ENCODE measurements around the gene AKAP8.

AKAP8 gene

DNA sequence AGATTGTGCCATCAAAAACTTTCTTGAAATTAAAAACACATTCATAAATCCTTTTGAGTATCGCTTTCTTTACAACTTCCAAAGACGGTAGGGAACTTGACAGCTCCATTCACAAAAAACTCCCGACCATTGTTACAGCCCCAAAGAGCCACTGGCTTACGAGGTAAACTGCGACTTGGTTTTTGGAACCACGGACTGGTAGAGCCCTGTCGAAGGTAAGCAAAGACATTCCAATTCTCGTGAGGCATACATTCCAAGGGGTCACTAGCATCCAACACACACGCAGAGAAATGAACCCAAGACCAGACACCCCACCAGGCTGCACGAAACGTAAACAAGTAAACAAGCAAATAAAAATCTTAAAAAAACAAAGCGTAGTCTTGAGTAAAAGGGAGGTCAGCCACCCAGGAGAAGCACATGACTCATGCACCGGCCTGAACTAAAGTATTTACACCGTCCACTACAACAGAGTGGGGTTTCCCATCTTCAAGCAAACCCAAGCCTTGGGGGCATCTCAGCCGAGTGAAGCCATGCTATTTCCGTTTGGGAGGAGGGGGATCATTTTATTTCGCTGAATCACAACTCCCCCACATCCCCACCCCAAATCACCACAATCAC is 48.7 kb downstream of the AKAP8 start:
- DNase-seq: no peak

DNA sequence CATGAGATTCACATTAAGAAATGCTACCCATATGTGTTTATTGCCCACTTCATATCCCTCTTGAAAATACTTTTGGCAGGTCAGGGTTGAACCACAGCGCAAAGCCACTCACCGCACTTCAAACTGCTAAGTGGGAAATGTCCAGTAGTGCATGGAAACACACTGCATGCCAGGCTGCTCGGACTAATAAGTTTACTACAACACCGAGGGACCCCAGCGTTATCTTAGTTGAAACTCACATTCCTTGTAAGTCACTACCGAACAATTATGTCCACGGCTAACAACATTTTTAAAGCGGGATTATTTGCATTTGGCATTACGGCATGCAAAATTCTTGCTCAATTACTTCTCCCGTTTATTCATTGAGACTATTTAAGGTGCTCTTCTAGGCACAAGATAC is 51.3 kb downstream of the AKAP8 start:
- no peak for DNase-seq

- DNase-seq: no peak
Observed at GRCh38 chr19:15324791-15325519, 54.6 kb downstream of the AKAP8 start.

DNA sequence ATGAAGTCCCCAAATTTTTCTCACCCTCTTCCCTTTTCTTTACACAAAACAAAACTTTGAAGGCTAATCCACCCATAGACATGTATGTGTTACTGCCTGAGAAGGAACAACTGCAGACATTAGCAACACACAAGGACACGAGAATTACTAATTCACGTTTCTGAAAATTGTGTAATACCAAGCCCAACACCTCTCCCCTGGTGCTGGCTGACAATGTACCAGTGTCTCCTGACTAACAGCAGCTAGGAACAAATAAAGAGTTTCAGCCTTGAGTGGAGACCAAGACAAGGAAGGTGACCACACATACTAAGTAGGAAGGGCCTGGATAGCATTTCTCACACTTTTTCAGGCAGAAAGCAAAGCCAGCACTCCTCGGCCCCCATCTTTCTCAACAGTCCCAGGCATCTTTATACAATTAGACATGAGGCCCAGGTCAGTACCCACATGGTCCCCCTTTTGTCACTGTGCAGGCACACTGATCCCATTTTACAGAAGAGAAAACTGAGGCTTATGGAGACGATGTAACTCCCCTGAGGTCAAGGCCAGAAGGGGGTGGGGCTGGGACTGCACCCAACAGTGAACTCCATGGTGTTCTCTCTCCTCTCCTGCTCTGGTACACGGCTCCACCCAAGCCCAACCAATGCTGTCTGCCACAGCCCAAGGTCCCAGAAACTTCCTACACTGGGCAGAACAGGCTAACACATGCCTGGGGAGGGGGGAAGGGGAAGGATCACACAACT is 55.9 kb downstream of the AKAP8 start:
- DNase-seq: no peak

DNA sequence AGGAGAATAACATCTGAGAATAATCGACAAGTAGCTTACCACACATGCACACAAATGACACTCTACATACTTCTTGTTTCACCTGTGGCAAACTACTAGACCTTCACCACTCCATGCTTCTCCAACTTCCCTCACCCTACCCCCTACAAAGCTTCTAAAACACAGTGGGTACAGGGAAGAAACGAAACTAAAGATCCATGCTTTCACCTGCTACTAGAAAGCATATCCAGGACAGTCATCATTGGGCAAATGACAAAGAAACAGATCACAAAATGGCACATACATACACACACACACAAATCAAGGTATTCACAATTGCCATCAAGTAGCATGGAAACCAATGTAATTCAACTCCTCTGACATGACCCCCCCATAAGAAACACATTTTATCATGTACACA is 57.8 kb downstream of the AKAP8 start:
- no peak for DNase-seq

DNA sequence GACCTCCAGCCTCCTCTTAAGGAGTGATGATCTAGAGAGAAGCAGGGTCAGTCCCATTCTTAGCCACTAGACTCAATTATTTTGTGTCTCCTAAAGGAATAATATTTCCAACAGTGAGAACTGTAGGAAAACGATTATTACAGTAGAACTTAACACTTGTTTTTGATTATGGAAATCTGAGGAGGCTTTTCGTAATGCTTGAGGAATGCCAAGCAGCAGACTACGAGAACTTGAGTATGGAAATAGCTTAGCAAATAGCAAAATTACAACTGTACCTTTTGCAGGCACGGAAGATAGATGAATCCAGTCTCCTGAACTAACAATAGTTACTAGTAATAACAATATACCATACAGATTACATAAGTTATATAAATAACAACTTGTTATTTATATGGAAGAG is 59.5 kb downstream of the AKAP8 start:
- DNase-seq: no peak

DNA sequence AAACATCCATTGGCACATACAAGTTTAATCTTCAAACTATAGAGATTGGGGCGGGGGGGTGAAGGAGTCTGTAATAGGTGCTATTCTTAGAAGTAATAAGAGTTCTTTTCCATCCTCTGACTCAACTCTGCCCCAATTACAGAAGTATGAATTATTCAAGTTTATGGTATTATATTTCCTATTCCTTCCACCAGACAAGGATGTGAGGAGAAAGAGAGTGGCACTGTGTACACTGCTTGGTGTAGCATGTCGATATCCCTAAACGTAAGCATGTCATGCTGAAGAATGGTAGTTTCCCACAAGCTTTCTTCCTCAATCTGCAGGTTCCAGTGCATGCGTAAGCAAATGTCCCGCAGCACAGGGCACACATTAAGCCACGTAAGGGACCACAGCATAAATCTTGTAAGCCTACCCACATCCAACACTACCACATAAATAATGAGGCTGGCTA is 61.3 kb downstream of the AKAP8 start:
- no peak for DNase-seq

DNA sequence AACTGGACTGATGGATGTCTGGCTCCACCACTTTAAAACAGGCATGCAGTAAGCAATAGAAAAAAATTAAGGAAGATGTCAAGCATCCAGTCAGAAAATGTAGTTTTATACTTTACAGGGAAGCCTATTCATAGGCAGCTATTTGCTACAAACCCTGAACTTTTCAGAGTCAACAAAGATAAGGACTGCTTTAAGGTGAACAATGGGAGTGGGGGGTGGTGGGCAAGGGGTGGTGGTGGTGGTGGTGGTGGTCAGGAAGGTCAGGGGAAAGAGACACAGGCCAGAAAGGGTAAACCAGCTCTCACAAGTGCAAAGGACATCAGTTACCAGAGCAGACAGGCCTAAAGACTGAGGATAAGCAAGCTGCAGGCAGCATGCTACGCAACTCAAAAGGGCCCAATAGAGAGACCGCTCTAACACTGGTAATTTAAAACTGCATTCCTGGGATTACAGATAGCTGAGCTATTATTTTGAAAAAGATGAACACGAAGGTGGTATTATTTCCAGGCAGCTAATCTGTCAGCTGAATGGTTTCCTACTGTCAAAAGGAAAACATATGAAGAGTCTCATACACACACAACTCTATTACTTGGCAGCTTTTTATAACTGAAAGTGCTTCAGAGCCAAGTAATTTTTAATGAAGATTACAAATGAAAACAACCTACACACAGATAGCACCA is 62.1 kb downstream of the AKAP8 start:
- no peak for DNase-seq

- DNase-seq: no peak
Observed at GRCh38 chr19:15316498-15316897, 63.1 kb downstream of the AKAP8 start.

DNA sequence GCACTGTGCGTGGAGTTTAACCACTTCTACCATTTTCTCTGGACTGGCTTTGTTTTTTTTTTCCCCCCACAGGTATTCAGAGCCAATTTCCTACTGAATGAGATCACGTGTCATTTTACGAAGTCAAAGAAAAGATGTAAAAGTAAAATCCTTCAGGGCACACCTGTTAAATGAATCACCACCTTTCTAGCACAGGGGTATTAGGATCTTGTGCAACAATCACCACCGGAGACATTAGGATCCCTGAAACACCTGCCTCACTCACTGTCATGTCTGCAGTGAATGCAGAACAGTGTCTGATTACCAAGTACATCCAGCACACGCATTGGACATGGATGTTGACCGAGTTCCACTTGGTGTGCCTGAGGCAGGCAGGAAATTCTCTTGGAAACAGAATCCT is 64.5 kb downstream of the AKAP8 start:
- DNase-seq: no peak

DNA sequence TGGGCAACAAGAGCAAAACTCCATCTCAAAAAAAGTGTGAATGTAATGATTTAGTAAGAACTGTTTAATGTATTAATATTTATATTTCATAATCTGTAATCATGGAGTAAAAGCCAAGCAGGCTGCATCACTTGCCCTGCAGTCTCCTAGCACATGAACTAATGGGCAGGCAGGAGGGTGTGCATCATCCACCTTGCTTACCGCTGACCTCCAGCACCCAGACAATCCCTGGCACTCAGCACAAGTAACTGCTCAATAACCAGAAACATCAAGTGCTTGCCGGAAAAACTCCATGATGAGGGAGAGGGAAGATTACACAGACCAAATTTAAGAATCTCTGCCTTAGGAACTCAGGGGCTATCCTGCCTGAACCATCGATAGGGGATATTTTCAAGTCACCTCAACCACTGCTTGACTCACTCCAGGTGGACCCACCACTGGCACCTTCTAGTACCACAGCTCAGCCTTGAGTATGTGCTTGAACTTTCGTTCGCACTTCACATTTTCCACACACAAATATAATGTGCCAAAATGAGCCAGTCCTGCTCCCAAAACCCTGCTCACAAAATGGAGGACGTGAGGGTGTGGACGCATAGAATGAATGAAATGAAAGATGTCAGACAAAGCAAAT is 65.8 kb downstream of the AKAP8 start:
- no peak for DNase-seq

DNA sequence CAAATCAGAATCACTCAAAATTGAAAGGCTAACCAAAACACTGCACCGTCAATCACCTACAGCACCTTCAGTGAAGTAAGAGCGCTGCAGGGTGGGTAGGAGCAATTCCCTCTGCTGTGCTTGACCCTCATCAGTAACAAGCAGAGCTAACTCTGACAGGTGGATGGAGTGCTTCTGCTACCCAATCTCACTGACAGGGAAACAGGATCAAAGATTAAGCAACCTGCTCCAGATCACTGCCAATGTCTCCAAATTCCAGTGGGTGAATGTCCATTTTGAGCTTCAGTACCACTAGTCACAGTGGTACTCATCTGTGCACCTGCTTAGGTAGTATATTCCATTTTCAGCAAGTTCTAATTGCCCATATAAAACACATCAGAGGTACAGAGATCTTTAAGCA is 72.4 kb downstream of the AKAP8 start:
- no peak for DNase-seq

DNA sequence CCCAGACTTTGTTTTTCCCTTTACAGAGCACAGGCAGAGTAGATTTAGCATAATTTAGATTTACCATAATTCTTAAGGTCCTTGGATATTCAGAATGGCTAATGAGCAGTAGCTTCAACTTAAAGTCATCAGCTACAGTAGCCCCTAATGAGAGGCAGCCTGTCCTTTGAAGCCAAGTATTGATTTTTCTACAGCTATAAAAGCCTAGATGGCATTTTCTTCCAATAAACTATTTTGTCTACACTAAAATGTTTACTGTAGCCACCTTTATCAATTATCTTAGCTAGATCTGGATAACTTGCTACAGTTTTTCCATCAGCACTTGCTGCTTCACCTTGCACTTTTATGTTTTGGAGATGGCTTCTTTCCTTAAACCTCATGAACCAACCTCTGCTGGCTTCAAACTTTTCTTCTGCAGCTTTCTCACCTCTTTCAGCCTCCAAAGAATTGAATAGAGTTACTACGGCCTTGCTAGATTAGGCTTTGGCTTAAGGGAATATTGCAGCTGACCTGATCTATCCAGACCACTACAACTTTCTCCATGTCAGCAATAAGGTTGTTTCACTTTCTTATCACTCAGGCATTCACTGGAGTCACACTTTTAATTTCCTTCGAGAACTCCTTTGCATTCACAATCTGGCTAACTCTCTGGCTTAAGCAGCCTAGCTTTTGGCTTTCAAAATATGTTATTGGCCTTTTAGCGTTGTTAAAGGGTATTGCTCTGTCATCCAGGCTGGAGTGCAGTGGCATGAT is 73.8 kb downstream of the AKAP8 start:
- no peak for DNase-seq

- DNase-seq: peak; percentile 38 to 59
Observed at GRCh38 chr19:15304140-15304705, 75.4 kb downstream of the AKAP8 start.
